Measurements from ENCODE around the gene AAMP. TPM values are rescaled to one million over a fixed set of nuclear protein-coding genes. Genes with fewer than 3 reads are reported as not detected.

The AAMP gene
- total RNA-seq, 5 donors from 2014 or later (not counting 1 experiment from before 2014, with no cell fraction given), result 46.2 to 71.3 (median 67.4) TPM

GRCh38 chr2:218291318-218292047 lies 21.5 kb upstream of the AAMP start:
- peaks cover 37 to 78% of the 10 kb centered on the region in 2 experiments for H3K4me1 ChIP-seq (ENCODE audit: control insufficient read depth in 1 of 2, extremely low read depth in 1 of 2, insufficient read depth in 2 of 2, low read length in 2 of 2)
- peak overlapping the region; percentile 97 to 100 for H3K27ac Mint-ChIP-seq
- no peaks in the 10 kb centered on the region for H3K9me3 ChIP-seq
- no peaks in the 10 kb centered on the region for H3K27me3 Mint-ChIP-seq
- H3K4me3 ChIP-seq (ENCODE audit: control insufficient read depth in 1 of 2, extremely low read depth in 1 of 2, low read length in 1 of 2), result peak overlapping the region; percentile 81 to 95
- H3K27ac ChIP-seq (ENCODE audit: low read length), result peak overlapping the region; percentile 90
- H3K4me3 Mint-ChIP-seq, result peak overlapping the region; percentile 83 to 91 (median 91)
- H3K36me3 ChIP-seq (ENCODE audit: control insufficient read depth in 2 of 2, extremely low read depth in 1 of 2, insufficient read depth in 1 of 2, low read length in 1 of 2), result no peaks in the 10 kb centered on the region
- 6% methylated on average over 7 of the region's 12 CpGs for WGBS (ENCODE audit: insufficient coverage)
- no peaks in the 10 kb centered on the region for H3K9me3 Mint-ChIP-seq
- POLR2A ChIA-PET, result interaction anchor here (0.9 to 1.2 kb wide), 2 partner anchors 21 to 76 kb away, joined by 3 to 4 read pairs; partner anchors contain the start of genes AAMP (in 1 of the 2) and PNKD (in 1 of the 2)
- H3K27me3 ChIP-seq (replicated peaks in 1 of 2; ENCODE audit: control insufficient read depth in 2 of 2, extremely low read depth in 1 of 2, insufficient read depth in 2 of 2, low read length in 1 of 2), result peaks cover 0 to 2% of the 10 kb centered on the region in 2 experiments
- DNase-seq (peak in 1 of 35 experiments; percentile 41), ATAC-seq (replicated peaks in 1 of 4) (peak in 3 of 4 experiments; percentile 0 to 4 (median 1))
- H3K36me3 Mint-ChIP-seq, result peaks cover under 1% of the 10 kb centered on the region
- H3K4me1 Mint-ChIP-seq, result peaks cover 62 to 68% (median 66%) of the 10 kb centered on the region in 3 donors
- CTCF ChIA-PET, result interaction anchor here (0.5 to 2.9 kb wide), 16 partner anchors 9 to 267 kb away, joined by 3 to 21 read pairs (median 6); partner anchors contain the start of genes AAMP (in 1 of the 2), CATIP (in 1 of the 2) and PNKD (in 1 of the 2)

GRCh38 chr2:218290316-218291261 lies 20.7 kb upstream of the AAMP start:
- H3K4me1 Mint-ChIP-seq, result peaks cover 71 to 77% (median 75%) of the 10 kb centered on the region in 3 donors
- CTCF ChIA-PET, result interaction anchor here (0.5 to 2.8 kb wide), 16 partner anchors 8 to 143 kb away, joined by 3 to 21 read pairs (median 5); partner anchors contain the start of genes AAMP (in 1 of the 2), CATIP (in 1 of the 2) and PNKD (in 1 of the 2)
- no peaks in the 10 kb centered on the region for H3K27me3 Mint-ChIP-seq
- H3K36me3 ChIP-seq (ENCODE audit: control insufficient read depth in 2 of 2, extremely low read depth in 1 of 2, insufficient read depth in 1 of 2, low read length in 1 of 2), result no peaks in the 10 kb centered on the region
- H3K4me3 ChIP-seq (ENCODE audit: control insufficient read depth in 1 of 2, extremely low read depth in 1 of 2, low read length in 1 of 2), result peak overlapping the region; percentile 81 to 95
- H3K27ac Mint-ChIP-seq, result peak overlapping the region; percentile 97 to 100
- DNase-seq (peak in 31 of 35 experiments; percentile 25 to 74 (median 44)), ATAC-seq (replicated peaks in 1 of 4) (peak; percentile 8 to 32 (median 22))
- peaks cover 44 to 87% of the 10 kb centered on the region in 2 experiments for H3K4me1 ChIP-seq (ENCODE audit: control insufficient read depth in 1 of 2, extremely low read depth in 1 of 2, insufficient read depth in 2 of 2, low read length in 2 of 2)
- peak overlapping the region; percentile 83 to 91 (median 91) for H3K4me3 Mint-ChIP-seq
- WGBS (ENCODE audit: insufficient coverage), result 27% methylated on average over 7 of the region's 12 CpGs
- H3K9me3 Mint-ChIP-seq, result no peaks in the 10 kb centered on the region
- POLR2A ChIA-PET, result interaction anchor here (0.6 to 1.2 kb wide), 3 partner anchors 21 to 417 kb away, joined by 3 to 11 read pairs (median 4); partner anchors contain the start of genes AAMP (in 1 of the 2) and PNKD (in 1 of the 2)
- H3K27me3 ChIP-seq (replicated peaks in 1 of 2; ENCODE audit: control insufficient read depth in 2 of 2, extremely low read depth in 1 of 2, insufficient read depth in 2 of 2, low read length in 1 of 2), result peaks cover 0 to 2% of the 10 kb centered on the region in 2 experiments
- H3K27ac ChIP-seq (ENCODE audit: low read length), result peak overlapping the region; percentile 90
- H3K36me3 Mint-ChIP-seq, result peaks cover 4% of the 10 kb centered on the region
- no peaks in the 10 kb centered on the region for H3K9me3 ChIP-seq

GRCh38 chr2:218289639-218290315 lies 19.8 kb upstream of the AAMP start:
- Histone ChIP-seq H3K27me3 (replicated peaks in 1 of 2; ENCODE audit: control insufficient read depth in 2 of 2, extremely low read depth in 1 of 2, insufficient read depth in 2 of 2, low read length in 1 of 2) (no peaks in the 10 kb centered on the region), H3K27ac (ENCODE audit: low read length) (peak overlapping the region; percentile 90), H3K4me3 (ENCODE audit: control insufficient read depth in 1 of 2, extremely low read depth in 1 of 2, low read length in 1 of 2) (peak overlapping the region; percentile 81 to 95), H3K9me3 (no peaks in the 10 kb centered on the region), H3K36me3 (ENCODE audit: control insufficient read depth in 2 of 2, extremely low read depth in 1 of 2, insufficient read depth in 1 of 2, low read length in 1 of 2) (no peaks in the 10 kb centered on the region), H3K4me1 (ENCODE audit: control insufficient read depth in 1 of 2, extremely low read depth in 1 of 2, insufficient read depth in 2 of 2, low read length in 2 of 2) (peaks cover 52 to 92% of the 10 kb centered on the region in 2 experiments)
- H3K4me3 Mint-ChIP-seq, result peak overlapping the region; percentile 83 to 91 (median 91)
- H3K27me3 Mint-ChIP-seq, result no peaks in the 10 kb centered on the region
- peaks cover 76 to 83% (median 82%) of the 10 kb centered on the region in 3 donors for H3K4me1 Mint-ChIP-seq
- WGBS (ENCODE audit: insufficient coverage), result 53% methylated on average over 2 of the region's 6 CpGs
- peaks cover 4% of the 10 kb centered on the region for H3K36me3 Mint-ChIP-seq
- H3K27ac Mint-ChIP-seq, result peak overlapping the region; percentile 97 to 100
- DNase-seq (no peak), ATAC-seq (replicated peaks in 1 of 4) (no peak)
- CTCF ChIA-PET, result interaction anchor here (0.5 to 2.4 kb wide), 11 partner anchors 16 to 144 kb away, joined by 3 to 10 read pairs (median 4); partner anchors contain the start of genes AAMP (in 1 of the 2), CATIP (in 1 of the 2) and PNKD (in 1 of the 2)
- H3K9me3 Mint-ChIP-seq, result no peaks in the 10 kb centered on the region
- POLR2A ChIA-PET, result no interaction called here

GRCh38 chr2:218286570-218287459 lies 16.9 kb upstream of the AAMP start:
- Histone ChIP-seq H3K4me3 (ENCODE audit: control insufficient read depth in 1 of 2, extremely low read depth in 1 of 2, low read length in 1 of 2) (peak overlapping the region; percentile 58 to 72), H3K36me3 (ENCODE audit: control insufficient read depth in 2 of 2, extremely low read depth in 1 of 2, insufficient read depth in 1 of 2, low read length in 1 of 2) (peaks cover 10 to 20% of the 10 kb centered on the region in 2 donors), H3K27me3 (replicated peaks in 1 of 2; ENCODE audit: control insufficient read depth in 2 of 2, extremely low read depth in 1 of 2, insufficient read depth in 2 of 2, low read length in 1 of 2) (no peaks in the 10 kb centered on the region), H3K9me3 (no peaks in the 10 kb centered on the region), H3K27ac (ENCODE audit: low read length) (peak overlapping the region; percentile 99), H3K4me1 (ENCODE audit: control insufficient read depth in 1 of 2, extremely low read depth in 1 of 2, insufficient read depth in 2 of 2, low read length in 2 of 2) (peaks cover 57 to 100% of the 10 kb centered on the region in 2 experiments)
- peak overlapping the region; percentile 88 to 91 (median 91) for H3K4me3 Mint-ChIP-seq
- ChIA-PET POLR2A (interaction anchor here (0.5 to 1.8 kb wide), 9 partner anchors 12 to 968 kb away, joined by 3 to 13 read pairs (median 4); partner anchors contain the start of genes AAMP (in 1 of the 2) and PNKD (in 1 of the 2)), CTCF (interaction anchor here (0.5 to 6.7 kb wide), 16 partner anchors 9 to 611 kb away, joined by 3 to 54 read pairs (median 5); partner anchors contain the start of genes AAMP (in 2 of the 2), PNKD (in 2 of the 2), BCS1L (in 1 of the 2) and CATIP (in 1 of the 2))
- H3K9me3 Mint-ChIP-seq, result no peaks in the 10 kb centered on the region
- peak; percentile 52 to 94 (median 77) for DNase-seq
- peak; percentile 70 to 80 (median 72) for ATAC-seq (replicated peaks in 1 of 4)
- peaks cover 8% of the 10 kb centered on the region for H3K36me3 Mint-ChIP-seq
- peaks cover 77 to 86% (median 83%) of the 10 kb centered on the region in 3 donors for H3K4me1 Mint-ChIP-seq
- H3K27me3 Mint-ChIP-seq, result no peaks in the 10 kb centered on the region
- peak overlapping the region; percentile 100 for H3K27ac Mint-ChIP-seq
- WGBS (ENCODE audit: insufficient coverage), result 10% methylated on average over 10 of the region's 11 CpGs

- Mint-ChIP-seq H3K27me3 (no peaks in the 10 kb centered on the region), H3K4me1 (peaks cover 70 to 82% (median 80%) of the 10 kb centered on the region in 3 donors), H3K9me3 (no peaks in the 10 kb centered on the region), H3K36me3 (peaks cover 11% of the 10 kb centered on the region), H3K4me3 (peak overlapping the region; percentile 88 to 91 (median 91)), H3K27ac (peak overlapping the region; percentile 100)
- ATAC-seq (replicated peaks in 1 of 4), result no peak
- Histone ChIP-seq H3K4me3 (ENCODE audit: control insufficient read depth in 1 of 2, extremely low read depth in 1 of 2, low read length in 1 of 2) (peak overlapping the region; percentile 58 to 72), H3K9me3 (no peaks in the 10 kb centered on the region), H3K27me3 (replicated peaks in 1 of 2; ENCODE audit: control insufficient read depth in 2 of 2, extremely low read depth in 1 of 2, insufficient read depth in 2 of 2, low read length in 1 of 2) (no peaks in the 10 kb centered on the region), H3K4me1 (ENCODE audit: control insufficient read depth in 1 of 2, extremely low read depth in 1 of 2, insufficient read depth in 2 of 2, low read length in 2 of 2) (peaks cover 55 to 92% of the 10 kb centered on the region in 2 experiments), H3K36me3 (ENCODE audit: control insufficient read depth in 2 of 2, extremely low read depth in 1 of 2, insufficient read depth in 1 of 2, low read length in 1 of 2) (peaks cover 16 to 32% of the 10 kb centered on the region in 2 donors), H3K27ac (ENCODE audit: low read length) (peak overlapping the region; percentile 99)
- WGBS (ENCODE audit: insufficient coverage), result 23% methylated on average over 4 of the region's 6 CpGs
- DNase-seq, result peak in 2 of 35 experiments; percentile 25 to 45
- ChIA-PET POLR2A (interaction anchor here in 1 of 2 donors (1.1 kb wide), 1 partner anchor 12 kb away, joined by 7 read pairs; no protein-coding TSS in a partner anchor), CTCF (interaction anchor here (0.6 to 6.7 kb wide), 7 partner anchors 10 to 110 kb away, joined by 3 to 54 read pairs (median 5); partner anchors contain the start of genes AAMP (in 2 of the 2), PNKD (in 2 of the 2) and CATIP (in 1 of the 2))
Observed at GRCh38 chr2:218285604-218286003, 15.7 kb upstream of the AAMP start.

All from T-cell (primary cell).